K562 (cell line): ENCODE results near the gene ERCC3. TPM values are rescaled to one million over a fixed set of nuclear protein-coding genes. Genes with fewer than 3 reads are reported as not detected.

ENCODE experiments used
- ATAC-seq: fragments of 200-7000 bp; cut with Tn5 transposase; 3 replicates; pipeline ENCODE4 v1.9.1; 2020; ENCODE audit warnings: moderate library complexity
- BruUV-seq: library from RNA; stranded (reverse); fragments of 400-500 nt; replicated peaks from 2 replicates; lab custom pipeline; 2021; lab: Mats Ljungman, UMichigan
- CTCF ChIA-PET: fragments of 300-600 bp; formaldehyde crosslinking; extraction: SDS; loops from one replicate; lab custom pipeline; 2021; ENCODE audit warnings: low intra/inter-chr PET ratio; lab: Yijun Ruan, JAX
- POLR2A ChIA-PET: fragments of 300-600, 350-650 bp; sonication (Branson Sonifier 250); formaldehyde crosslinking; extraction: SDS; loops from one replicate; lab custom pipeline; 2021; ENCODE audit warnings: antibody characterized with exemption, inconsistent platforms; lab: Yijun Ruan, JAX
- DNase-seq, 4 experiments: peaks; one replicate each; pipeline versions ENCODE4 v3.0.0 to v3.0.0-alpha.2; 2011 to 2018; ENCODE audit warnings: low spot score in 3 of 4, mixed read lengths in 3 of 4; ENCODE audit errors: extremely low read depth in 1 of 4
- FAIRE-seq: peaks from 2 replicates; lab custom pipeline; 2011; peaks lifted over from hg19 to GRCh38; lab: Jason Lieb, UNC
- H2AFZ ChIP-seq: 2 replicates; pipeline ENCODE4 v1.6.0; 2011; ENCODE audit warnings: low read depth, low read length, control low read depth, inconsistent platforms
- H3K27ac ChIP-seq: fragments of 200-600 bp; 3 replicates; pipeline ENCODE4 v1.8.0; 2011; ENCODE audit warnings: low read depth, mild to moderate bottlenecking, control low read depth, inconsistent platforms, low read length, moderate library complexity, mixed read lengths; ENCODE audit errors: extremely low read depth
- H3K27me3 ChIP-seq, 2 experiments: fragments of 300-600 bp in 1 of 2; 2 replicates in 1 of 2; 3 replicates in 1 of 2; pipeline versions ENCODE4 v1.6.0 to v1.8.0; 2011; ENCODE audit warnings: inconsistent platforms in 2 of 2, low read length in 2 of 2, mild to moderate bottlenecking in 1 of 2, mixed read lengths in 1 of 2, moderate library complexity in 1 of 2; ENCODE audit not compliant: control insufficient read depth in 2 of 2, insufficient read depth in 2 of 2
- H3K36me3 ChIP-seq: fragments of 300-600 bp; 3 replicates; pipeline ENCODE4 v1.8.0; 2011; ENCODE audit warnings: mild to moderate bottlenecking, low read length, inconsistent platforms; ENCODE audit not compliant: control insufficient read depth, insufficient read depth
- H3K4me1 ChIP-seq, 2 experiments: fragments of 200-600 bp in 1 of 2; replicated peaks in 1 of 2; 2 replicates in 1 of 2; 3 replicates in 1 of 2; pipeline versions ENCODE4 v1.5.1 to v1.8.0; 2011; ENCODE audit warnings: inconsistent platforms in 2 of 2, low read length in 2 of 2, mild to moderate bottlenecking in 1 of 2, mixed read lengths in 1 of 2, moderate library complexity in 1 of 2; ENCODE audit not compliant: control insufficient read depth in 2 of 2, insufficient read depth in 2 of 2
- H3K4me2 ChIP-seq: 2 replicates; pipeline ENCODE4 v1.6.1; 2011; ENCODE audit warnings: low read length, control low read depth, inconsistent platforms, mixed read lengths; ENCODE audit not compliant: insufficient read depth
- H3K4me3 ChIP-seq: fragments of 200-600 bp; sonication (generic), shearing (Covaris generic); 2 replicates; pipeline ENCODE4 v1.5.1; 2016; ENCODE audit warnings: control low read depth, inconsistent platforms
- H3K79me2 ChIP-seq: fragments of 200-600 bp; 3 replicates; pipeline ENCODE4 v1.8.0; 2011; ENCODE audit warnings: low read length, inconsistent platforms; ENCODE audit not compliant: control insufficient read depth, insufficient read depth
- H3K9ac ChIP-seq, 2 experiments: 2 replicates each; pipeline versions ENCODE4 v1.6.0 to v1.6.1; 2011; ENCODE audit warnings: low read depth in 2 of 2, low read length in 2 of 2, control low read depth in 1 of 2, inconsistent platforms in 1 of 2, mild to moderate bottlenecking in 1 of 2, mixed read lengths in 1 of 2; ENCODE audit not compliant: insufficient read depth in 1 of 2
- H3K9me1 ChIP-seq: one replicate; pipeline ENCODE4 v1.6.0; 2011; ENCODE audit warnings: inconsistent platforms, mild to moderate bottlenecking, low read length, moderate library complexity; ENCODE audit not compliant: control insufficient read depth, insufficient read depth
- H3K9me3 ChIP-seq: replicated peaks from 2 replicates; pipeline ENCODE4 v1.5.1; 2011; ENCODE audit warnings: low read depth, low read length, inconsistent platforms; ENCODE audit not compliant: control insufficient read depth, insufficient read depth
- H4K20me1 ChIP-seq: replicated peaks from 2 replicates; pipeline ENCODE4 v1.6.1; 2011; ENCODE audit warnings: low read length, inconsistent platforms, mixed read lengths; ENCODE audit not compliant: control insufficient read depth, insufficient read depth
- CHD2 ChIP-seq: IDR thresholded peaks from 2 replicates; pipeline ENCODE4 v1.6.1; 2011; ENCODE audit warnings: low read depth, low read length
- RHOXF2B ChIP-seq: fragments of 250-450 bp; sonication (Bioruptor Pico); conservative IDR thresholded peaks from 2 replicates; pipeline ENCODE4 v1.5.1; 2021
- ZFP1 ChIP-seq: fragments of 450-650 bp; formaldehyde crosslinking; IDR thresholded peaks from 2 replicates; pipeline ENCODE4 v1.4.0; 2020; ENCODE audit warnings: mild to moderate bottlenecking, mixed read lengths
- ZKSCAN8 ChIP-seq: fragments of 200-800 bp; sonication (Bioruptor generic); IDR thresholded peaks from 2 replicates; pipeline ENCODE4 v1.6.1; 2016; ENCODE audit warnings: missing genetic modification characterization, missing compliant biosample characterization
- WGBS: fragments of 100-300 bp; shearing (Covaris generic); methylation state at CpG from one replicate; pipeline ENCODE4 v1.1.6; 2016; ENCODE audit warnings: low coverage, mixed read lengths; ENCODE audit not compliant: insufficient coverage; ENCODE audit errors: missing lambda C conversion rate; 5-methylcytosine and 5-hydroxymethylcytosine counted together
- in situ Hi-C: fragments of 300-500 bp; cut with MboI; formaldehyde crosslinking; loops from 4 replicates; pipeline ENCODE4 v1.15.0; 2018; ENCODE audit warnings: inconsistent platforms, mixed read lengths
- intact Hi-C: fragments of 100-400 bp; cut with micrococcal nuclease; formaldehyde crosslinking; loops from 2 replicates; pipeline ENCODE4 v1.14.2; 2022
- polyA plus RNA-seq, 8 experiments: library from polyadenylated mRNA; depleted of rRNA in 4 of 8; stranded (reverse) in 5 of 8; unstranded in 3 of 8; fragments of >200 nt; fragmentation: Nextera tagmentation in 2 of 8; fragmentation: Illumina TruSeq in 1 of 8; extraction: Ambion mirVana in 2 of 8; extraction: Trizol in 1 of 8; gene quantifications; 2 replicates each; pipeline versions ENCODE4 v1.2.1 to v1.2.3, GENCODE V29; 2011 to 2014; ENCODE audit warnings: inconsistent platforms in 1 of 8, missing spikeins in 1 of 8
- total RNA-seq, 7 experiments: library from RNA; depleted of rRNA in 6 of 7; stranded (reverse); fragments of >200 nt in 6 of 7; fragmentation: Illumina TruSeq in 2 of 7; extraction: Trizol in 2 of 7; gene quantifications; 2 replicates each; pipeline versions ENCODE4 v1.2.1 to v1.2.3, GENCODE V29; 2011 to 2021; ENCODE audit warnings: low replicate concordance in 1 of 7
- TF ChIP-seq, protein P1 (sequence below), 3 experiments: IDR thresholded peaks in 2 of 3; conservative IDR thresholded peaks in 1 of 3; 2 replicates each; pipeline ENCODE4 v1.5.1; 2011 to 2012; ENCODE audit warnings: low read length in 3 of 3, mild to moderate bottlenecking in 3 of 3, control low read depth in 2 of 3, improper control_type of control experiment in 1 of 3, inconsistent platforms in 1 of 3, low read depth in 1 of 3, mixed read lengths in 1 of 3, moderate library complexity in 1 of 3; ENCODE audit not compliant: insufficient read depth in 2 of 3

The ERCC3 gene
- total and polyA plus RNA-seq, 9 of the 15 experiments (the other 6 are each of a cell fraction or from before 2014, with no cell fraction given), result 17.9 to 61.5 (median 43.1) TPM

DNA sequence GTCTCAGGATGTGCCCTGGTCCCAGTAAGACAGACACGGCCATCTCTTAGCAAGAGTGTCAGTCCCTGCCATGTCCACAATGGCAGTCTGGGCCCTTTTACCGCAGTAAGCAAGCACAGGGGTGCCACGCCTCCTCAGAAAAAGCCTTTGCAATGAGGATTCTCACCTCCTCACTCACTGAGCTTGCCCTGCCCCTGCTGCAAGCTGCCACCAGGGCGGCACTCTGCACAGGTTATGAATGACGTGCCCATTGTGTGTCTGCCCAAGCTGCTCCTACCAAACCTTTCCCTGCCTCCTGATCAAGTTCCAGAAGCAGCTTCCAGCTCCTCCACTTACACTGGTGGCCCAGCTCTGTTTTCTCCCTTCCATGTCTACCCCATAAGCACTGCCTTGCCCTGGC, 23.3 kb downstream of the ERCC3 start:
- no peaks in the 10 kb centered on the region for H3K27me3 ChIP-seq
- 0 out of 2 replicates have a peak, but pooled peaks cover under 1% of the 10 kb centered on the region for H4K20me1 ChIP-seq
- no peak overlapping the region for H3K4me2 ChIP-seq
- H3K27ac ChIP-seq, result no peak overlapping the region
- no peaks in the 10 kb centered on the region for H3K4me1 ChIP-seq
- H3K79me2 ChIP-seq, result no peaks in the 10 kb centered on the region
- H3K4me3 ChIP-seq, result no peak overlapping the region
- no peaks in the 10 kb centered on the region for H3K9me1 ChIP-seq
- H3K9ac ChIP-seq, result no peak overlapping the region
- H3K36me3 ChIP-seq, result peaks cover 76% of the 10 kb centered on the region
- no peak for FAIRE-seq
- intact Hi-C loops, result no loop called here
- ATAC-seq, result peak; percentile 67
- 85% methylated on average over 5 of the region's 5 CpGs for WGBS
- CTCF ChIA-PET, result no interaction called here
- no peaks in the 10 kb centered on the region for H3K9me3 ChIP-seq
- BruUV-seq, result no TSS peak
- in situ Hi-C loops, result no loop called here
- TF ChIP-seq ZKSCAN8 (CRISPR knock-in tag) (no peak), ZFP1 (CRISPR knock-in tag) (no peak), CHD2 (no peak), RHOXF2B (CRISPR knock-in tag) (no peak)
- TF ChIP-seq, protein P1, sequence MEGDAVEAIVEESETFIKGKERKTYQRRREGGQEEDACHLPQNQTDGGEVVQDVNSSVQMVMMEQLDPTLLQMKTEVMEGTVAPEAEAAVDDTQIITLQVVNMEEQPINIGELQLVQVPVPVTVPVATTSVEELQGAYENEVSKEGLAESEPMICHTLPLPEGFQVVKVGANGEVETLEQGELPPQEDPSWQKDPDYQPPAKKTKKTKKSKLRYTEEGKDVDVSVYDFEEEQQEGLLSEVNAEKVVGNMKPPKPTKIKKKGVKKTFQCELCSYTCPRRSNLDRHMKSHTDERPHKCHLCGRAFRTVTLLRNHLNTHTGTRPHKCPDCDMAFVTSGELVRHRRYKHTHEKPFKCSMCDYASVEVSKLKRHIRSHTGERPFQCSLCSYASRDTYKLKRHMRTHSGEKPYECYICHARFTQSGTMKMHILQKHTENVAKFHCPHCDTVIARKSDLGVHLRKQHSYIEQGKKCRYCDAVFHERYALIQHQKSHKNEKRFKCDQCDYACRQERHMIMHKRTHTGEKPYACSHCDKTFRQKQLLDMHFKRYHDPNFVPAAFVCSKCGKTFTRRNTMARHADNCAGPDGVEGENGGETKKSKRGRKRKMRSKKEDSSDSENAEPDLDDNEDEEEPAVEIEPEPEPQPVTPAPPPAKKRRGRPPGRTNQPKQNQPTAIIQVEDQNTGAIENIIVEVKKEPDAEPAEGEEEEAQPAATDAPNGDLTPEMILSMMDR (IDR thresholded peaks at IDR 0.05 in 2 of 3, conservative IDR thresholded peaks at IDR 0.05 in 1 of 3; ENCODE audit: insufficient read depth in 2 of 3, low read depth in 1 of 3, low read length in 3 of 3), result peak in 2 of 3 experiments; percentile 24 to 44; a peak in 2 of 6 replicates
- no peak overlapping the region for H2AFZ ChIP-seq
- POLR2A ChIA-PET, result interaction anchor here (0.7 to 1.5 kb wide), 5 partner anchors 9 to 159 kb away, joined by 3 to 6 read pairs (median 3); partner anchors contain the start of gene ERCC3
- no peak for DNase-seq
